Measurements from ENCODE around the gene ATF3. TPM values are rescaled to one million over a fixed set of nuclear protein-coding genes. Genes with fewer than 3 reads are reported as not detected.
A peak's percentile ranks its signal among the peaks of the same experiment; 100 is the strongest.

ATF3 gene
- total and polyA plus RNA-seq, 2 of the 4 experiments (the other 2 are of a cell fraction) = 9.9 to 12.3 TPM

GRCh38 chr1:212589446-212589845, 19.1 kb upstream of the ATF3 start:
- Histone ChIP-seq H4K20me1 (ENCODE audit: insufficient read depth, low read length) (no peaks in the 10 kb centered on the region), H3K14ac (replicated peaks; ENCODE audit: low read depth, low read length) (no peak overlapping the region), H3K79me1 (ENCODE audit: low read depth in 1 of 2, low read length in 2 of 2) (no peaks in the 10 kb centered on the region), H3K56ac (ENCODE audit: extremely low read depth, insufficient read depth, low read length) (no peak overlapping the region), H2AFZ (replicated peaks; ENCODE audit: low read length, poor library complexity) (no peak overlapping the region), H3K9ac (ENCODE audit: low read depth, low read length) (no peak overlapping the region), H3K27ac (ENCODE audit: insufficient read depth, low read length) (no peak overlapping the region), H4K5ac (ENCODE audit: low read depth, low read length) (no peak overlapping the region), H3K36me3 (ENCODE audit: control insufficient read depth, insufficient read depth, low read length) (no peaks in the 10 kb centered on the region), H3K18ac (ENCODE audit: low read depth, low read length) (no peak overlapping the region), H3K4ac (ENCODE audit: low read depth, low read length) (no peak overlapping the region), H3K4me3 (ENCODE audit: insufficient read depth, low read depth, low read length) (no peak overlapping the region), H3K27me3 (ENCODE audit: control insufficient read depth, insufficient read depth, low read length) (peaks cover 9% of the 10 kb centered on the region), H4K91ac (ENCODE audit: insufficient read depth, low read depth, low read length) (no peak overlapping the region), H3K23ac (ENCODE audit: low read depth, low read length) (no peak overlapping the region), H3K4me1 (ENCODE audit: control insufficient read depth, insufficient read depth, low read length) (peaks cover 8% of the 10 kb centered on the region), H2BK5ac (ENCODE audit: low read depth, low read length, poor library complexity, severe bottlenecking) (no peak overlapping the region), H3K4me2 (ENCODE audit: low read depth, low read length) (no peak overlapping the region), H2BK20ac (ENCODE audit: low read depth, low read length) (no peak overlapping the region), H3K9me1 (ENCODE audit: insufficient read depth, low read length) (peaks cover 2% of the 10 kb centered on the region; the same call in 1 of the 2 replicates), H2AK5ac (ENCODE audit: low read depth, low read length) (no peak overlapping the region), H2BK15ac (ENCODE audit: low read depth, low read length) (no peak overlapping the region), H2AK9ac (replicated peaks; ENCODE audit: low read depth, low read length, poor library complexity) (no peak overlapping the region), H2BK120ac (ENCODE audit: low read depth, low read length) (no peak overlapping the region), H4K8ac (ENCODE audit: low read depth in 2 of 2, low read length in 2 of 2) (no peak overlapping the region), H3K9me3 (ENCODE audit: control insufficient read depth, insufficient read depth, low read length) (no peaks in the 10 kb centered on the region)
- no peak for ATAC-seq (ENCODE audit: low read depth)
- BruUV-seq (replicated peaks) = no TSS peak
- dilution Hi-C loops (cut with HindIII; ENCODE audit: low sequenced_read_pairs, unreplicated experiment) (no loop called here), in situ Hi-C loops (cut with MboI; ENCODE audit: low sequenced_read_pairs) (no loop called here), intact Hi-C loops (cut with micrococcal nuclease) (no loop called here)
- CTCF ChIA-PET = interaction anchor here (0.6 kb wide), 1 partner anchor 17 kb away, joined by 4 read pairs; no protein-coding TSS in a partner anchor
- POLR2A ChIA-PET (ENCODE audit: unreplicated experiment) = no interaction called here
- TF ChIP-seq BHLHE40 (IDR thresholded peaks at IDR 0.05; ENCODE audit: low read depth, low read length) (no peak), MXI1 (IDR thresholded peaks at IDR 0.05; ENCODE audit: borderline replicate concordance, low read depth, low read length) (no peak), RCOR1 (IDR thresholded peaks at IDR 0.05; ENCODE audit: insufficient replicate concordance, low read length) (no peak), CEBPB (IDR thresholded peaks at IDR 0.05; ENCODE audit: low read depth, low read length) (peak; percentile 35; the same call in 1 of the 2 replicates)
- no peak for DNase-seq
- 75% methylated on average over 1 of the region's 3 CpGs; no CpG with 5 or more reads in 1 of the 2 experiments for WGBS, 2 experiments (ENCODE audit: extremely low coverage in 2 of 2, insufficient read length in 1 of 2)
